NAMALWA (cell line): Measurements from ENCODE around the gene CTDSP1.

Experiments
- DNase-seq: peaks from one replicate; pipeline ENCODE4 v3.0.0-alpha.2; 2015; ENCODE audit warnings: low spot score

CTDSP1 gene

GRCh38 chr2:218425531-218425930, 25.9 kb downstream of the CTDSP1 start:
- DNase-seq: no peak

- no peak for DNase-seq
These were observed 28.1 kb downstream of the CTDSP1 start for GRCh38 chr2:218427741-218428140.

DNA sequence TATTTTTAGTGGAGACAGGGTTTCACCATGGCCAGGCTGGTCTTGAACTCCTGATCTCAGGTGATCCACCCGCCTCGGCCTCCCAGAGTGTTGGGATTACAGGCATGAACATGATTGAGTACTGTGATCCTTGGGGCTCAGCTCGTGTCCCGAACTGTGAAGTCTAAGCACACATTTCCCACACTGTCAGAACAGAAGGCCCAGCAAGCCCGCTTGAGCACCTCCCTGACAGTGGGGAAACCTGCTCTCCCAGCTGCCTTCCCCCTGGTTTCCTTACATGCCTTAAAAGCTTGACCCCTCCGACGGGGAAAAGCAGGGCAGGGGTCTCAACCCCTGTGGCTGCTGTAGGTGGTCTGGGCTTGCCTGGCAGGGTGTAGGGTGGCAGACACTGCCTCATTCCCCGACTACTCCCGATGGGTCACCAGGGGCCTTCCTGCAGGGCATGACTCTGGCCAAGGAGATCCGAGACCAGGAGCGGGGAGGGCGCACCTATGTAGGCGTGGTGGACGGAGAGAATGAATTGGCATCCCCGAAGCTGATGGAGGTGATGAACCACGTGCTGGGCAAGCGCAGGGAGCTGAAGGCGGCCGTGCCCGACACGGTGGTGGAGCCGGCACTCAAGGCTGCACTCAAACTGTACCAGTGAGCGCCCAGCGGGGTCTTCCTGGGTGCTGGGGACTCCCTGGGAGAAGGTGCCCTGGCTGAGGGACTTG, 29.3 kb downstream of the CTDSP1 start:
- no peak for DNase-seq

DNA sequence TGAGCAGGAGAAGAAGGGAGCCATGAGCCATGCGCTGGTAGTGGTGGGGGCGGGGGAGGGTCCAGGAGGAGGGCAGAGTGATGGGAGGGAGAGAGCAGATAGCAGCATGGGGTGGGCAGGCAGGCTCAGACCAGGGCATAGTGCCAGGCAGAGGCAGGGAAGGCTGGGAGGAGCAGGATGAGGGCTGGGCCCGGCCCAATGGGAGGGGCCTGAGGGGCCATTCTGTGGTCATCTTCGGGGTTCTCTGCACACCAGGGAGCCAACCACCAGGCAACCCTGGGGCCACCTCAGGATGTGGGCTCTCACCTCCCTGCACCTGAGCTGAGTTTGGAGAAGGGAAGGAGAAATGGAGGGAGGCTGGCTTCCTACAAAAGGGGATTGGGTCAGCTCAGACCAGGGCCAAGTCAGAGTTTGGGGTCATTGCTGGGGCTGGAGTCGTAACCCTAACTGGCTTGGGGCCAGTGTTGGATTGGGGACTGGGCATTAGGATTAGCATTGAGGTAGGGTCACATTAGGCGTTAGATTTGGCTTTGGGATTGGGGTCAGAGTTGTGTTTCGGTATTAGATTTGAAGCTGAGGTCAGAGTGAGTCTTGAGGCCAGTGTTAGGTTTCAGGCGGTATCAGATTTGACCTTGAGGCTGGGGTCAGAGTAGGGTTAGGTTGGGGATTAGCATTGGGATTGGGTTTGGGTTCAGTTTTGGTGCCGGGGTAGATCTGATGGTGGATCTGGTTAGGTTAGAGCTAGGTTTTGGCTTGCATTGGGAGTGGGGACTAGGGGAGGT, 30.4 kb downstream of the CTDSP1 start:
- no peak for DNase-seq

DNA sequence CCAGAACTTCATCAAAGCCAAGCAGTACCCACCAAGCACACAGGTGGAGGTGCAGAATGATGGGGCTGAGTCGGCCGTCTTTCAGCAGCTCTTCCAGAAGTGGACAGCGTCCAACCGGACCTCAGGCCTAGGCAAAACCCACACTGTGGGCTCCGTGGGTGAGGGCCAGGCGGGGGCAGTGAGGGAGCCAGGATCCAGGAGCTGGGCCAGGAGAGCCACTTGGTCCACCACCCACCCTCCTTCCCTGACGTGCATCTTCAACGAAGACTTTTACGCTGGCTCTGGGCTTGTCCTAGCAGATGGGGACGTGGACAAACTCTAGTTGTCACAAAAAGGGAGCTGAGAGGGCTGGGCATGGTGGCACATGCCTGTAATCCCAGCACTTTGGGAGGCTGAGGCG, 31.1 kb downstream of the CTDSP1 start:
- DNase-seq: no peak

GRCh38 chr2:218431878-218432277, 32.2 kb downstream of the CTDSP1 start:
- DNase-seq: no peak

- DNase-seq: no peak
These were observed 33.2 kb downstream of the CTDSP1 start for GRCh38 chr2:218432676-218433365.

- DNase-seq: no peak
These were observed 34.8 kb downstream of the CTDSP1 start for GRCh38 chr2:218434456-218434855.

GRCh38 chr2:218435003-218435982, 35.6 kb downstream of the CTDSP1 start:
- DNase-seq: no peak

DNA sequence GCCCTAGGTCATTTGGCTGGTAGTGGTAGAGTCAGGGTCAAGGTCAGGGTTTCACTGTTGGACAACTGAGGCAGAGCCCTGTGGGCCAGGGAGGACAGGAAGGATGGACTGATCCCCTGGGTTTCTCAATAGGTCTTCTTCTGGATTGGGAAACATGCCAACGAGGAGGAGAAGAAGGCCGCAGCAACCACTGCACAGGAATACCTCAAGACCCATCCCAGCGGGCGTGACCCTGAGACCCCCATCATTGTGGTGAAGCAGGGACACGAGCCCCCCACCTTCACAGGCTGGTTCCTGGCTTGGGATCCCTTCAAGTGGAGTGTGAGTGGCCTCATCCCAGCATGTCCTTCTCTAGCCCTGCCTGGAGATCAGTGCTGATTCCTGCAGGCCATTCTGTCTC, 37.3 kb downstream of the CTDSP1 start:
- no peak for DNase-seq

- no peak for DNase-seq
These were observed 38.3 kb downstream of the CTDSP1 start for GRCh38 chr2:218437969-218438368.

- no peak for DNase-seq
These were observed 38.9 kb downstream of the CTDSP1 start for GRCh38 chr2:218438596-218438995.

DNA sequence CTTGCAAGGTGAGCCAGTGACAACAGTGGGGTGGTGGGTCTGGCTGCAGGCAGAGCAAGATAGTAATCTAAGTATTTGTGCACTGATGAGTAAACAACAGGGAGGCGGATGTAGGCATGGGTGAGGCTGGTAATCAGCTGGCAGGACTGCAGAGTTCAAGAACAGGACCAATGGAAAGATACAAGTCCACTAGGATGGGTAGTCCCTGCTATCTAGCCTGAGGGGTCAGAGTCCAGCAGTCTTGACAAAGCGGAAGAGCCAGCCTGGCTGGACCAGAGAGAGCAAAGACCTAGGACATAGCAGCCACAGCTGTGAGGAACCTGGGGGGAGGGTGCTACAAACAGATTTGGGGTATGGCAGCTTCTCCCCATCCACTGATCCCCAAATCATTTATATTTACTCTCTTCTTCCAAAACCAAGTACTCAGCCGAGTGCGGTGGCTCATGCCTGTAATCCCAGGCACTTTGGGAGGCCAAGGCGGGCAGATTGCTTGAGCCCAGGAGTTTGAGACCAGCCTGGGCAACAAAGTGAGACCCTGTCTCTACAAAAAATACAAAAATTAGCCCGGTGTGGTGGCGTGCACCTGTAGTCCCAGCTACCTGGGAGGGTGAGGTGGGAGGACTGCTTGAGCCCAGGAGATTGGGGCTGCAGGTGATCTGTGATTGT, 45.2 kb downstream of the CTDSP1 start:
- DNase-seq: no peak

GRCh38 chr2:218445602-218446001, 45.9 kb downstream of the CTDSP1 start:
- no peak for DNase-seq

GRCh38 chr2:218446547-218446946, 46.9 kb downstream of the CTDSP1 start:
- DNase-seq: no peak

GRCh38 chr2:218447072-218447471, 47.4 kb downstream of the CTDSP1 start:
- DNase-seq: no peak

GRCh38 chr2:218448934-218449333, 49.3 kb downstream of the CTDSP1 start:
- DNase-seq: no peak

DNA sequence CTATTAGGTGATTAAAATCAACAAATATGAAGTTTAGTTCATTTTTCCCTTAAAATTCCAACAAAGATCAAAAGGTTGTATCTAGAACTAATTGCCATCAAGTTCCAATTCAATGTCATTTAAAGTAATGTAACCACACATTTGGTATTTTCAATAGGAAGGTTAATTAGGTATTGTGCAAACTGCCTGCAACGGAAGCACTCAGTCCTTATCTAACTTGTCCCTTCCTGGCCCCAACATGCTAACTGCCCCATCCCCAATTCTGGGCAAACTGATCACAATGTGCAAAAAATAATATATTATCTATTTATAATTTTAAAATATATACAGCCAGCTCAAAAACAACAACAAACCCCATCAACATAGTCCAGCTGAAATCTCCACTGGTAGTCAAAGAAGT, 52.4 kb downstream of the CTDSP1 start:
- no peak for DNase-seq
